GM21717 (cell line): Measurements from ENCODE around the gene MARCKS.
A peak's percentile ranks its signal among the peaks of the same experiment; 100 is the strongest.

Experiments
- ATAC-seq: cut with Tn5 transposase; IDR thresholded peaks from one replicate; pipeline ENCODE4 v1.9.1; 2021; ENCODE audit warnings: mild to moderate bottlenecking, moderate library complexity; ENCODE audit not compliant: unreplicated experiment

Gene MARCKS

DNA sequence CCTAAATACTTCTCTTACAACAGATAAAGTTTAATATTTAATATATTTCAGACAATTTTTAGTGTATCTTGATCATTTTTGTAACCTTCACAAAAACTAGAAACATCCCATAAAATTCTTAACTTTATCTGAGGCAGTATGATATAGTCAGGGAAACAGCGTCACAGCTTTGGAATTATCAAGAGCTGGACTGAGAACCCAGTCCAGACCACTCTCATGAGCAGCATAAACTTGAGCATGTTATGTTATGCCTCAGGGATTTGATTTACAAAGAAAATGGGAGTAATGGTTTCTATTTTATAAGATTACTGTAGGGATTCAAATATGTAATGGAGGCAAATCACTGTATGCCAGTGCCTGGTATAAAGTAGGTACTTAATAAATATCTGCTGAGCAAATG lies 8.3 kb upstream of the MARCKS start:
- no peak for ATAC-seq

DNA sequence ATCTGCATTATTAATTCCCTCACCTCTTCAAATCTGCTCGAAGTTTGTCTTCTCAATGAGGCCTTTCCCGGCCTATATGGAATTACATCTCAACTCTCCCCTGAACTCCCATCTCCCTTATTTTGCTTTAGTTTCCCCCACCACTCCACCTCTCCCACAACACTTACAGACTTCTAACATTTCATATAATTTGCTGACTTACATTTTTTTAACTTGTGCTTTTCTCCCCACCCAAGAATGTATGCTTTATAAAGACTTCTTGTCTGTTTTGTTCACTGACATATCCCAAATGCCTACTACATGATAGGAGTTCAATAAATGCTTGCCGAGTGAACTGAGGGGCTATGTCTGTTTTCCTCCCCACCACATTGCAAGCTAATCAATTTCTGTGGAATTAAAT lies 3.9 kb upstream of the MARCKS start:
- no peak for ATAC-seq

GRCh38 chr6:113854531-113855499 lies 2.3 kb upstream of the MARCKS start:
- ATAC-seq, result no peak

- no peak for ATAC-seq
These were observed 1.4 kb upstream of the MARCKS start for GRCh38 chr6:113855500-113856374.

GRCh38 chr6:113856375-113856624 lies 845 bp upstream of the MARCKS start:
- no peak for ATAC-seq

DNA sequence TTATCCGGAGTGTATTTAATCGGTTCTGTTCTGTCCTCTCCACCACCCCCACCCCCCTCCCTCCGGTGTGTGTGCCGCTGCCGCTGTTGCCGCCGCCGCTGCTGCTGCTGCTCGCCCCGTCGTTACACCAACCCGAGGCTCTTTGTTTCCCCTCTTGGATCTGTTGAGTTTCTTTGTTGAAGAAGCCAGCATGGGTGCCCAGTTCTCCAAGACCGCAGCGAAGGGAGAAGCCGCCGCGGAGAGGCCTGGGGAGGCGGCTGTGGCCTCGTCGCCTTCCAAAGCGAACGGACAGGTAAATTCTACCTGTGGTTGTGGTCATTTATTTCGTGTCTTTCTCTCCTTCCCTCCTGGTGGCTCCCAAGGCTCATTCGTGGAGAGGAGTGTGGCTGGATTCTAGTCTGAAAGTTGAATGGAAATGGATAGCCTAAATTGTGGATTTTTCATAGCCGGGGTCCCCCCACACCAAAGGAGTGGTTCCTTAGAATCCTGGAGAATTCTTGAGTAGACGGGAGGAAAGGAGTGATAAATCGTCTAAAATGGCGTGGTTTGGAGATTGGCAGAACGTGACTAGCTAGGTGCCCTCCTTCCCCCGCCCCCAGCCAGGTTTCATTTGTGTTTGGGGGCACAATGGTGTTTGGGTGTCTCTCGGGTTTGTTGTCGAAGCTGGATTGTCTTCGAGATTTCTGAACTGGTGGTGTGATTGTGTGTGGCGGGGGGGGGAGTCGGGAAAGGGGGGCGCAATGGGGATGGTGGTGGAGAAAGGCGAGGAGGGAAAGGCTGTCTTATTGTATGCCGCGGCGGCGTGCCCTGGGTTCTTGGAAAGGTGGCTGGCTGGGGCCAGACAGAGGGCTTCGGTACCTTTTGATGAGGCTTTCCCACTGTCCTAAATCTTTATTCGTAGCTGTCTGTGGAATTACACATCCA lies 673 bp downstream of the MARCKS start:
- ATAC-seq, result peak; percentile 2

GRCh38 chr6:113858480-113859348 lies 1.6 kb downstream of the MARCKS start:
- ATAC-seq, result peak; percentile 80

DNA sequence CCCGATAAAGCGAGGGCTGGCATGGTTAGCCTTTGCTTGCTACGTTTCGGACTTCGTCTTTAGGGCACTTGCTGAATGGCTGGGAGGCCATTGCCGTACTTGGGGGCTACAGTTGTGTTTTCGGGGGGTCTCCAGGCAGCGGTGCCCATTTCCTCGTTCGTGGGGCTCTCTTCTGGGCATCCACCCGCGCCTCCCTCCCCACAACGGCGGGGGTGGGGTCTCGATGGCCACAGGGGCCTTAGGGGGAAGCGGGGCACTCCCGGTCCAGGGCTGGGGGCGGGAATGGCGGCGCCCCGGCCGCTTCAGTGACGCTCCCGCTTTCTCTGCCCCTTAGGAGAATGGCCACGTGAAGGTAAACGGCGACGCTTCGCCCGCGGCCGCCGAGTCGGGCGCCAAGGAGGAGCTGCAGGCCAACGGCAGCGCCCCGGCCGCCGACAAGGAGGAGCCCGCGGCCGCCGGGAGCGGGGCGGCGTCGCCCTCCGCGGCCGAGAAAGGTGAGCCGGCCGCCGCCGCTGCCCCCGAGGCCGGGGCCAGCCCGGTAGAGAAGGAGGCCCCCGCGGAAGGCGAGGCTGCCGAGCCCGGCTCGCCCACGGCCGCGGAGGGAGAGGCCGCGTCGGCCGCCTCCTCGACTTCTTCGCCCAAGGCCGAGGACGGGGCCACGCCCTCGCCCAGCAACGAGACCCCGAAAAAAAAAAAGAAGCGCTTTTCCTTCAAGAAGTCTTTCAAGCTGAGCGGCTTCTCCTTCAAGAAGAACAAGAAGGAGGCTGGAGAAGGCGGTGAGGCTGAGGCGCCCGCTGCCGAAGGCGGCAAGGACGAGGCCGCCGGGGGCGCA lies 2.4 kb downstream of the MARCKS start:
- no peak for ATAC-seq

GRCh38 chr6:113860181-113860955 lies 3.2 kb downstream of the MARCKS start:
- ATAC-seq, result no peak

DNA sequence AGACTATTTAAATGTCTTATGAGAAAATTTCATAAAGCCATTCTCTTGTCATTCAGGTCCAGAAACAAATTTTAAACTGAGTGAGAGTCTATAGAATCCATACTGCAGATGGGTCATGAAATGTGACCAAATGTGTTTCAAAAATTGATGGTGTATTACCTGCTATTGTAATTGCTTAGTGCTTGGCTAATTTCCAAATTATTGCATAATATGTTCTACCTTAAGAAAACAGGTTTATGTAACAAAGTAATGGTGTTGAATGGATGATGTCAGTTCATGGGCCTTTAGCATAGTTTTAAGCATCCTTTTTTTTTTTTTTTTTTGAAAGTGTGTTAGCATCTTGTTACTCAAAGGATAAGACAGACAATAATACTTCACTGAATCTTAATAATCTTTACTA lies 5.0 kb downstream of the MARCKS start:
- ATAC-seq, result no peak

DNA sequence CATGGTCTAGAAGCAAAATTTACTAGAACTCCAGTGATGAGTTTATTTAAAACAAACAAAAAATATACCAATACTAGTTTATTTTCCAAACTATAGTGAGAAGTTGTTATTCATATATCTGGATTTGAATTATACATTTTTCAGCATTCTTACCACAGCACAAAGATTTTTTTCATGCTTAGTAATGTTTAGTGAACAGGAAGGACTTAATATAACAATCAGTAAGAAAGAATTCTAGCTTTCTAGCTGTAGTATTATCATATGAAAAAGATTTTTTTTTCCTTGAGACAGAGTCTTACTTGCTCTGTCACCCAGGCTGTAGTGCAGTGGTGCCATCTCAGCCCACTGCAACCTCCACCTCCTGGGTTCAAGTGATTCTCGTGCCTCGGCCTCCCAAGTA lies 13.8 kb downstream of the MARCKS start:
- no peak for ATAC-seq

DNA sequence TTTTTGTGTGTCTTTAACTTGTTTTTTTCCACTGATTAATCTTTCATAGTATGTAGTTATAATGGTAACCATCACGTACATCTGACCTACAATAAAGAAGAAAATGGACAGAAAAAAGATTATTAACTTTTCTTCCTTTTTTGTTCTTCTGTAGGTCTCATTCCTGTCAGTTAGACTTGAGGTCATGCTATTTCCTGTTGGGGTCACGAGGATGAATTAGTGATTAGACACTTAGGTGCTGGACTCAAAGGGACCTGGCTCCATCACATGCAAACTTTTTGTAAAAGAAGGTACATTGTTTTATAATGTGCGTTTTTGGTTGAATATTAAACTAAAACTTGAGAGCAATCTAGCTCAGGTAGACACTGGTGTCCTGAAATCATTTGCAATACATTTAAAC lies 14.8 kb downstream of the MARCKS start:
- ATAC-seq, result no peak

GRCh38 chr6:113873043-113873667 lies 16.0 kb downstream of the MARCKS start:
- ATAC-seq, result peak; percentile 95

DNA sequence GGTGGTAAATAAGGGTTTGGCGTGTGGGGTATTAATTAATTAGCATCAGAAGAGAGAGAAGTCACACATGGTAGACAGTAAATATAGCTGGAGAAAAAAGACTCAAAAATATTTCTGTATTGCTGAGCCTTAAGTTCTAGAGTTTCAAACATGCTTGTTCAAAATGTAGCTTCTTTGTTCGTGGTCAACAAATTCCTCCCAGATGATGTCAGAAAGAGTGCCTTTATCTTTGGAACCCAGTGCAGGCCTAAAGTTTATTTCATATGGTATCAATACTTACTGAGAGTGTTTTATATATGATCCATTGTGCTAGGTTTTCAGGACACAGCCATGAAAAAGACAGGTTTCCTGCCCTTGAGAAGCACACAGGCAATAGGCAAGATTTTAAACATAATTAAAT lies 18.3 kb downstream of the MARCKS start:
- no peak for ATAC-seq

DNA sequence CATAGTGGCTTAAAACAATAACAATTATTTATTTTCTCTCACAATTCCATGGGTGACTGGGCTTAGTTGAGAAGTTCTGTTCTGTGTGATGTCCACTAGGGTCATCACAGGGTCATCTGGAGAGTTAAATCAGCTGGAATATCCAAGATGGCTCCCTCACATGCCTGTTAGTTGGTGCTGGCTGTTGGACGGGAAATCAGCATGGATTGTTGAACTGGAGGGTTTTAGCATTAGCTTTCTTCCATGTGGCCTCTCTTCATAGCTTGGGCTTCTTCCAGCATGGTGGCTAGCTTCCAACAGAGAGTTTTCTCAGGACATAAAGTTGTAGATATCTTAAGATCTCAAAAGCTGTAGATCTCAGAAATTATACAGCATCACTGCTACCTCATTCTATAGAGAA lies 19.6 kb downstream of the MARCKS start:
- ATAC-seq, result no peak

DNA sequence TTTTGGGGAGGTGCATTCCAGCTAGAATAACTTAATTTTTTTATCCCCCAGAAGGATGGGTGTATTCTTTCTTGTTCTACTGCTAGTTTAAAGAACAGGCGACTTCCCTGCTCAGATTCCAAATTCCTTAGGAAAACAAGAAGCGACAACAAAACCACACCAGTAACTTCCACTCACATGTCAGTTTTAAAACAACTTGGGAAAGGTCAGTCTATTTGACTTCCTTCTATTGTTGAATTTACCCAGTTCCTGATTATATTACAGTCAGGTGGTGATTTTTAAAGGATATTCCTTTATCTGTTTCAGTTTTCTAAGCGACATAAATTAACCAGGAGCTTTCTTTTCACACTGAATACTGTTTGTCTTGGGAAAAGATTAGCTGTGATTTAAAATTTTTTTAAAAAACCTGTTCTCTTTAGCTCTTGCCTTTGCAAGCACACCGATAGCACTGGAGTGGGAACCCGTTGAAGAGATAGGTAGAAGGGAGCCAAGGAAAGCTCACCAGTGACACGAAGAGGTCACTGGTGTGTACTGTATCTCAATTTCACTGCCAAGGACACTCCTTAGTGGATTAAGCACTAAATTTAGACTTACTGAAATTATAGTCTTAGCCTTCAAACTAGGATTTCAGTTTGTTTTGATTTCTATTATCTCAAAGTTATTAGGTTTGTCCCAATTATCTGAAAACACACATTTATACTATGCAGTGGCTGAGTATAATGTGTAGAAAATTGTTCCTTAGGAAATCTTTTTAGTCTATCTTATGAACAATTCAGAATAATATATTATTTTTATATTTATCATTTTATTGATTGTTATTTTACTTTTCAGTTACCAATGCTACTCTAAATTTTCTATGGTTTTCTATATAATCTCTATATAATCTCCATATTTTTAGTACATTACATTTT lies 22.3 kb downstream of the MARCKS start:
- ATAC-seq, result peak; percentile 99

GRCh38 chr6:113881478-113881980 lies 24.4 kb downstream of the MARCKS start:
- ATAC-seq, result no peak
